Heart left ventricle (tissue), 16 donors: ENCODE results near the gene LTBR. TPM values are rescaled to one million over a fixed set of nuclear protein-coding genes. Genes with fewer than 3 reads are reported as not detected.

ENCODE experiments used
- ATAC-seq, 4 donors: fragments of 200-7000 bp; cut with Tn5 transposase; one replicate each; pipeline ENCODE4 v1.9.1; 2020 to 2022; ENCODE audit warnings: moderate library complexity in 4 of 4, mild to moderate bottlenecking in 3 of 4, moderate number of reproducible peaks in 1 of 4
- DNase-seq, 5 donors: peaks; one replicate each; pipeline ENCODE4 v3.0.0-alpha.2; 2020
- H3K27ac ChIP-seq, 12 donors: fragments of 200-600 bp; sonication (generic) in 4 of 12; one replicate each; pipeline versions ENCODE4 v1.5.0 to v1.8.0; 2016 to 2022; ENCODE audit warnings: mild to moderate bottlenecking in 2 of 12
- H3K27me3 ChIP-seq, 9 donors: fragments of 200-600 bp; sonication (generic) in 2 of 9; one replicate each; pipeline versions ENCODE4 v1.5.1 to v1.8.0; 2016 to 2022; ENCODE audit warnings: mild to moderate bottlenecking in 3 of 9
- H3K36me3 ChIP-seq, 9 donors: fragments of 200-600 bp; sonication (generic) in 2 of 9; one replicate each; pipeline versions ENCODE4 v1.5.0 to v1.8.0; 2018 to 2022; ENCODE audit warnings: mild to moderate bottlenecking in 2 of 9
- H3K4me1 ChIP-seq, 12 donors: fragments of 200-600 bp; sonication (generic) in 4 of 12; one replicate each; pipeline versions ENCODE4 v1.5.0 to v1.8.0; 2016 to 2022; ENCODE audit warnings: mild to moderate bottlenecking in 3 of 12
- H3K4me3 ChIP-seq, 12 donors: fragments of 200-600 bp; sonication (generic) in 4 of 12; one replicate each; pipeline versions ENCODE4 v1.5.0 to v1.8.0; 2017 to 2022; ENCODE audit warnings: mild to moderate bottlenecking in 9 of 12, moderate library complexity in 4 of 12
- H3K9me3 ChIP-seq, 12 donors: fragments of 200-600 bp; sonication (generic) in 4 of 12; one replicate each; pipeline versions ENCODE4 v1.5.0 to v1.8.0; 2016 to 2022; ENCODE audit warnings: mild to moderate bottlenecking in 1 of 12
- CTCF ChIP-seq, 12 donors: fragments of 200-600 bp; sonication (generic) in 4 of 12; IDR thresholded peaks; one replicate each; pipeline versions ENCODE4 v1.5.0 to v1.8.0; 2018 to 2022; ENCODE audit warnings: antibody characterized with exemption in 12 of 12, mild to moderate bottlenecking in 5 of 12
- POLR2A ChIP-seq, 2 donors: fragments of 450-650 bp; IDR thresholded peaks; one replicate each; pipeline ENCODE4 v1.6.1; 2017; ENCODE audit warnings: antibody characterized with exemption in 2 of 2, mild to moderate bottlenecking in 2 of 2, moderate library complexity in 2 of 2
- WGBS, 4 donors: extraction: QIAGEN DNeasy Blood & Tissue Kit in 2 of 4; methylation state at CpG; one replicate each; pipeline versions ENCODE4 v1.1.5 to v1.1.7; 2013 to 2018; 5-methylcytosine and 5-hydroxymethylcytosine counted together
- intact Hi-C, 10 donors: fragments of 100-400 bp; cut with DNase I; formaldehyde crosslinking; loops; one replicate each; pipeline versions ENCODE4 v1.11.1 to v1.14.2; 2022
- polyA plus RNA-seq, 2 donors: library from polyadenylated mRNA; stranded (reverse); fragments of 200-250 nt; gene quantifications; one replicate each; pipeline ENCODE4 v1.2.3, GENCODE V29; 2013
- total RNA-seq, 9 donors: library from RNA; depleted of rRNA in 2 of 9; stranded (reverse); fragments of >200 nt in 2 of 9; fragmentation: NEBNext Ultra II Directional in 3 of 9; extraction: Animal tissue kit (Norgen Biotek cat#: 25700) in 3 of 9; gene quantifications; one replicate each; pipeline versions ENCODE4 v1.1.0 to v1.2.4, GENCODE V29; 2016 to 2023
- donor health status: ischemic (EF 13 %, LVEDD 7.1; RV severe dilation, severe dysfunction).
- donor health status: healthy with polysubstance abuse.
- donor health status: DM: no; HTN: yes; CAD: no.
- donor health status: DM: no; HTN: no; CAD: no.
- donor health status: ischemic (EF 25% LVEDD 6.9; RV normal size, moderate dysfunction).
- donor health status: ischemic (EF 25% LVEDD 5.7; RV mildly dilated, moderate dysfunction).
- donor health status: healthy.
- donor health status: DM: yes; HTN: yes; CAD: no.
- donor health status: ischemic (EF 35%, LVEDD 5.7; RV mildly dilated, moderate dysfunction).
- donor health status: nonischemic (EF 11% LVEDD 7.7; RV severe dilation, severe dysfunction).
- donor health status: DM: yes; HTN: yes; CAD: no.
- donor health status: PGD.
- donor health status: ischemic (EF 29% LVEDD 5.4; RV normal size, mild dysfunction).
- donor health status: nonischemic (EF 23%, LVEDD 6.1; RV moderate dilation, normal function).

The LTBR gene
- total and polyA plus RNA-seq, 11 donors, result 16.0 to 83.4 (median 26.2) TPM

DNA sequence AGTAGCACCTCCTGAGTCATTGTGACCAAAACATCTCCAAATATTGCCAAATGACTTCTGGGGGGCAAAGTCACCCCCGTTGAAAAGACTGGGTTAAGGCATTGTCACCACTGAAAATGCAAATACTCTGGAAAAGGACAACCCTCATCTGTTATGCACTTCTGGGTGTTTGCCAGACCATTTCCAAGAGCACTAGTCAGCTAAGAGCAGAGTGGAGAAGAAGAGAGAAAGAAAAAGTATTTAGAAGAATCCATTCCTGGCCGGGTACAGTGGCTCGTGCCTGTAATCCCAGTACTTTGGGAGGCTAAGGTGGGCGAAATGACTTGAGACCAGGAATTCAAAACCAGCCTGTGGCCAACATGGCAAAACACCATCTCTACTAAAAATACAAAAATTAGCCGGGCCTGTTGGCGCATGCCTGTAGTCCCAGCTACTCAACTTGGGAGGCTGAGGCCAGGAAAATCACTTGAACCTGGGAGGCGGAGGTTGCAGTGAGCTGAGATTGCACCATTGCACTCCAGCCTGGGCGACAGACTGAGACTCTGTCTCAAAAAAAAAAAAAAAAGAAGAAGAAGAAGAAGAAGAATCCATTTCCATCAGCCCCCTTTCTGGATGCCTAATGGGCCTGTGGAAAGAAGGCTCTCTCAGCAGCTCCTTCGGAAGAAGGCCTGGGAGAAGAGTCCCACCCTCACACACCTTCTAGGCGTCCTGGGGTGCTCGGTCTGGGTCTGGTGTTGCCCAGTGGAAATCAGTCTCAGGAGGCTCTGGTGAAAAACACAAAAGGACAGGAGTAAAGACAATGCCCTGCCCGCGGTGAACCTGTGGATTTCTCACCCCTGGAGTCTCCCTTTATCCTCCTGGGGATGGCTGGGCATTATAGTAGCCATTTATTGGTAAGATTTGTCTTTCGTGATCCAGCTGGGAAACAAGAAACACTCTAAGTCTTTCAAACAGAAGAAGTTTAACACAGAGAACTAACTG is 3.5 kb upstream of the LTBR start:
- Histone ChIP-seq H3K9me3 (no peaks in the 10 kb centered on the region), H3K4me3 (no peak overlapping the region), H3K4me1 (peaks cover 0 to 79% (median 42%) of the 10 kb centered on the region in 12 donors), H3K27ac (no peak overlapping the region), H3K27me3 (no peaks in the 10 kb centered on the region), H3K36me3 (peaks cover 0 to 6% (median 0%) of the 10 kb centered on the region in 9 donors)
- peak in 1 of 5 donors; percentile 3 for DNase-seq
- ATAC-seq, result no peak
- TF ChIP-seq POLR2A (IDR thresholded peaks at IDR 0.05) (no peak), CTCF (IDR thresholded peaks at IDR 0.05) (no peak)
- intact Hi-C loops, result loop anchor here in 6 of 10 donors (5.0 kb wide), 3 partner anchors 38 to 318 kb away; partner anchors contain the start of gene TNFRSF1A (in 2 of the 6)
- 87 to 94% (median 90%) methylated on average over 14 of the region's 14 CpGs for whole genome bisulfite sequencing, 4 donors

GRCh38 chr12:6382371-6382770 is 1.6 kb upstream of the LTBR start:
- TF ChIP-seq CTCF (IDR thresholded peaks at IDR 0.05), result no peak
- no peak for TF ChIP-seq POLR2A (IDR thresholded peaks at IDR 0.05)
- intact Hi-C loops, result loop anchor here in 6 of 10 donors (2.0 to 5.0 kb wide), 4 partner anchors 40 to 320 kb away; partner anchors contain the start of gene TNFRSF1A (in 2 of the 6)
- no peak for DNase-seq
- WGBS, 4 donors, result 89 to 91% (median 90%) methylated on average over 7 of the region's 7 CpGs
- H3K9me3 ChIP-seq, result no peaks in the 10 kb centered on the region
- peak overlapping the region in 2 of 12 donors; percentile 93 to 95 for H3K27ac ChIP-seq
- H3K36me3 ChIP-seq, result peaks cover 0 to 20% (median 16%) of the 10 kb centered on the region in 9 donors
- no peaks in the 10 kb centered on the region for H3K27me3 ChIP-seq
- no peak for ATAC-seq
- peaks cover 0 to 79% (median 32%) of the 10 kb centered on the region in 12 donors for H3K4me1 ChIP-seq
- H3K4me3 ChIP-seq, result no peak overlapping the region

DNA sequence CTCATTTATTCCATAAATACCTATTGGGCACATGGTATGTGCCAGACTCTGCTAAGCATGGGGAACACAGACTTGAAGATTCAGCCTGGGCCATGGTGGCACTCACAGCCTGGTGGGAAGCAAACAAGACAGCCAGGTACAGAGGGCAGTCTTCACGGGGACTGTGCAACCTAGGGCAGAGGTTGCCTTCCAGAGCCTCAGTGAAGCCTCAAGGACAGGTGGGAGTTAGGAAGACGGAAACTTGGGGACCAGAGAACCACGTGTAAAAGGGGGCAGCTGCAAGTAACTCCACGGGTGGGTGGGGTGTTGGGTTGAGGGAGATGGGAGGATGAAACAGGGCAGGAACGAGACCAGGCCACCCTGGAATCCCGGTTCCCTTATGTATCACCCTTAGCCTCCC is 980 bp upstream of the LTBR start:
- H3K36me3 ChIP-seq, result peaks cover 0 to 26% (median 22%) of the 10 kb centered on the region in 9 donors
- peak overlapping the region; percentile 75 to 98 (median 94) for H3K27ac ChIP-seq
- intact Hi-C loops, result loop anchor here in 6 of 10 donors (2.0 to 5.0 kb wide), 4 partner anchors 41 to 321 kb away; partner anchors contain the start of gene TNFRSF1A (in 2 of the 6)
- TF ChIP-seq POLR2A (IDR thresholded peaks at IDR 0.05) (no peak), CTCF (IDR thresholded peaks at IDR 0.05) (no peak)
- H3K9me3 ChIP-seq, result no peaks in the 10 kb centered on the region
- H3K4me1 ChIP-seq, result peaks cover 0 to 79% (median 26%) of the 10 kb centered on the region in 12 donors
- DNase-seq, result no peak
- peak overlapping the region in 10 of 12 donors; percentile 45 to 92 (median 80) for H3K4me3 ChIP-seq
- no peak for ATAC-seq
- H3K27me3 ChIP-seq, result no peaks in the 10 kb centered on the region
- WGBS, 4 donors, result 83 to 93% (median 87%) methylated on average over 6 of the region's 6 CpGs
